Common myeloid progenitor, CD34-positive (primary cell): ENCODE data around the gene TCF12.
A peak's percentile ranks its signal among the peaks of the same experiment; 100 is the strongest.

Experiments used
- CTCF ChIA-PET: fragments of 350-600 bp; sonication (Branson Sonifier 250); formaldehyde crosslinking; loops from one replicate; lab custom pipeline; 2021; ENCODE audit warnings: antibody characterized with exemption; lab: Charles Lee
- POLR2A ChIA-PET: fragments of 350-600 bp; sonication (Branson Sonifier 250); formaldehyde crosslinking; loops from one replicate; lab custom pipeline; 2021; ENCODE audit warnings: antibody characterized with exemption; lab: Charles Lee
- DNase-seq, 3 donors: peaks; one replicate each; pipeline versions ENCODE4 v3.0.0 to v3.0.0-alpha.2; 2013
- H3K27ac ChIP-seq, 2 experiments: 1 replicate in 1 of 2; 2 replicates in 1 of 2; pipeline ENCODE4 v1.7.0; 2013; ENCODE audit warnings: inconsistent platforms in 2 of 2, low read length in 2 of 2, mild to moderate bottlenecking in 2 of 2, low read depth in 1 of 2, moderate library complexity in 1 of 2; ENCODE audit not compliant: severe bottlenecking in 2 of 2, insufficient read depth in 1 of 2, poor library complexity in 1 of 2
- H3K27me3 ChIP-seq, 5 experiments: replicated peaks in 2 of 5; 1 replicate in 3 of 5; 2 replicates in 2 of 5; pipeline versions ENCODE4 v1.6.1 to v1.7.0; 2013; ENCODE audit warnings: low read length in 4 of 5, mild to moderate bottlenecking in 2 of 5, moderate library complexity in 2 of 5, inconsistent platforms in 1 of 5; ENCODE audit not compliant: insufficient read depth in 5 of 5, control insufficient read depth in 4 of 5
- H3K36me3 ChIP-seq, 4 experiments: 1 replicate in 2 of 4; 2 replicates in 2 of 4; pipeline versions ENCODE4 v1.6.1 to v1.7.0; 2013; ENCODE audit warnings: low read length in 3 of 4, control low read depth in 1 of 4, mild to moderate bottlenecking in 1 of 4; ENCODE audit not compliant: control insufficient read depth in 4 of 4, insufficient read depth in 4 of 4
- H3K4me1 ChIP-seq, 4 experiments: 1 replicate in 3 of 4; 2 replicates in 1 of 4; pipeline versions ENCODE4 v1.6.1 to v1.7.1; 2013; ENCODE audit warnings: low read length in 3 of 4, mild to moderate bottlenecking in 3 of 4, control low read depth in 1 of 4, inconsistent platforms in 1 of 4, moderate library complexity in 1 of 4; ENCODE audit not compliant: control insufficient read depth in 4 of 4, insufficient read depth in 4 of 4; ENCODE audit errors: control extremely low read depth in 1 of 4
- H3K4me3 ChIP-seq, 7 experiments: 1 replicate in 4 of 7; 2 replicates in 3 of 7; pipeline versions ENCODE4 v1.5.1 to v1.7.0; 2013; ENCODE audit warnings: mild to moderate bottlenecking in 7 of 7, low read length in 6 of 7, moderate library complexity in 6 of 7, inconsistent platforms in 2 of 7, low read depth in 2 of 7, control low read depth in 1 of 7; ENCODE audit not compliant: insufficient read depth in 4 of 7, control insufficient read depth in 1 of 7; ENCODE audit errors: extremely low read depth in 1 of 7
- H3K9me3 ChIP-seq, 5 experiments: 1 replicate in 4 of 5; 2 replicates in 1 of 5; pipeline versions ENCODE4 v1.6.1 to v1.7.1; 2013; ENCODE audit warnings: low read length in 4 of 5, mild to moderate bottlenecking in 2 of 5, inconsistent platforms in 1 of 5, low read depth in 1 of 5, moderate library complexity in 1 of 5; ENCODE audit not compliant: control insufficient read depth in 4 of 5, insufficient read depth in 2 of 5; ENCODE audit errors: control extremely low read depth in 1 of 5
- WGBS: methylation state at CpG from one replicate; pipeline ENCODE4 v1.1.5; 2013; ENCODE audit not compliant: insufficient coverage; 5-methylcytosine and 5-hydroxymethylcytosine counted together

TCF12 gene

GRCh38 chr15:57133127-57133968, 214.9 kb downstream of the TCF12 start:
- Histone ChIP-seq H3K4me1 (peaks cover 22 to 40% (median 30%) of the 10 kb centered on the region in 4 experiments), H3K36me3 (no peaks in the 10 kb centered on the region), H3K4me3 (no peak overlapping the region), H3K27ac (no peak overlapping the region), H3K9me3 (no peaks in the 10 kb centered on the region), H3K27me3 (no peaks in the 10 kb centered on the region)
- CTCF ChIA-PET = interaction anchor here (0.5 to 1.1 kb wide), 3 partner anchors 14 to 117 kb away, joined by 3 to 5 read pairs (median 3); no protein-coding TSS in a partner anchor
- DNase-seq = peak in 2 of 3 donors; percentile 52 to 62
- POLR2A ChIA-PET = no interaction called here
- 100% methylated on average over 2 of the region's 9 CpGs for WGBS

GRCh38 chr15:57134071-57134605, 215.7 kb downstream of the TCF12 start:
- 92% methylated on average over 2 of the region's 4 CpGs for WGBS
- Histone ChIP-seq H3K4me3 (peak overlapping the region in 1 of 7 experiments; percentile 2), H3K27ac (peak overlapping the region in 1 of 2 experiments; percentile 26), H3K4me1 (peaks cover 26 to 47% (median 33%) of the 10 kb centered on the region in 4 experiments), H3K36me3 (no peaks in the 10 kb centered on the region), H3K27me3 (no peaks in the 10 kb centered on the region), H3K9me3 (no peaks in the 10 kb centered on the region)
- CTCF ChIA-PET = interaction anchor here (0.5 to 5.8 kb wide), 3 partner anchors 13 to 31 kb away, joined by 3 to 26 read pairs (median 17); no protein-coding TSS in a partner anchor
- no peak for DNase-seq
- POLR2A ChIA-PET = no interaction called here

- no peaks in the 10 kb centered on the region for H3K27me3 ChIP-seq
- CTCF ChIA-PET = interaction anchor here (0.5 to 5.8 kb wide), 8 partner anchors 10 to 167 kb away, joined by 3 to 26 read pairs (median 5); no protein-coding TSS in a partner anchor
- peak in 1 of 3 donors; percentile 24 for DNase-seq
- peaks cover 26 to 50% (median 36%) of the 10 kb centered on the region in 4 experiments for H3K4me1 ChIP-seq
- POLR2A ChIA-PET = no interaction called here
- peak overlapping the region in 6 of 7 experiments; percentile 4 to 56 (median 35) for H3K4me3 ChIP-seq
- peak overlapping the region; percentile 43 to 65 for H3K27ac ChIP-seq
- no peaks in the 10 kb centered on the region for H3K9me3 ChIP-seq
- H3K36me3 ChIP-seq = no peaks in the 10 kb centered on the region
Measured at GRCh38 chr15:57134851-57135250, 216.4 kb downstream of the TCF12 start.

- Histone ChIP-seq H3K27ac (peak overlapping the region; percentile 43 to 65), H3K9me3 (no peaks in the 10 kb centered on the region), H3K4me1 (peaks cover 26 to 50% (median 36%) of the 10 kb centered on the region in 4 experiments), H3K36me3 (no peaks in the 10 kb centered on the region), H3K27me3 (no peaks in the 10 kb centered on the region), H3K4me3 (peak overlapping the region in 4 of 7 experiments; percentile 25 to 65 (median 42))
- POLR2A ChIA-PET = no interaction called here
- DNase-seq = peak in 2 of 3 donors; percentile 33 to 34
- CTCF ChIA-PET = interaction anchor here (0.6 to 5.8 kb wide), 12 partner anchors 9 to 645 kb away, joined by 3 to 26 read pairs (median 5); no protein-coding TSS in a partner anchor
Measured at GRCh38 chr15:57135800-57136199, 217.4 kb downstream of the TCF12 start.

GRCh38 chr15:57138349-57138788, 219.9 kb downstream of the TCF12 start:
- DNase-seq = peak; percentile 60 to 72 (median 65)
- WGBS = no CpG with 5 or more reads among the region's 1 CpG

GRCh38 chr15:57143511-57144078, 225.2 kb downstream of the TCF12 start:
- DNase-seq = no peak
- CTCF ChIA-PET = interaction anchor here (1.3 to 2.1 kb wide), 2 partner anchors 70 to 163 kb away, joined by 4 to 8 read pairs; no protein-coding TSS in a partner anchor

More at GRCh38 chr15:57138349-57138788, 219.9 kb downstream of the TCF12 start:
- POLR2A ChIA-PET = no interaction called here
- peaks cover 26 to 43% (median 31%) of the 10 kb centered on the region in 4 experiments for H3K4me1 ChIP-seq
- H3K27me3 ChIP-seq = no peaks in the 10 kb centered on the region
- no peaks in the 10 kb centered on the region for H3K36me3 ChIP-seq
- no peak overlapping the region for H3K4me3 ChIP-seq
- H3K9me3 ChIP-seq = no peaks in the 10 kb centered on the region
- H3K27ac ChIP-seq = no peak overlapping the region
- CTCF ChIA-PET = interaction anchor here (0.7 to 5.8 kb wide), 13 partner anchors 9 to 669 kb away, joined by 3 to 26 read pairs (median 3); no protein-coding TSS in a partner anchor

More at GRCh38 chr15:57143511-57144078, 225.2 kb downstream of the TCF12 start:
- H3K27me3 ChIP-seq = no peaks in the 10 kb centered on the region
- no peak overlapping the region for H3K27ac ChIP-seq
- POLR2A ChIA-PET = no interaction called here
- H3K4me1 ChIP-seq = peaks cover 5 to 12% (median 9%) of the 10 kb centered on the region in 4 experiments
- no peak overlapping the region for H3K4me3 ChIP-seq
- no peaks in the 10 kb centered on the region for H3K36me3 ChIP-seq
- 100% methylated on average over 1 of the region's 1 CpG for WGBS
- H3K9me3 ChIP-seq = no peaks in the 10 kb centered on the region
